ENCODE results near the gene SLC22A5.

The SLC22A5 gene

GRCh38 chr5:132358775-132359174, 10.7 kb upstream of the SLC22A5 start:
- Histone ChIP-seq H3K4me2 (ENCODE audit: low read length) (no peak overlapping the region), H3F3A (ENCODE audit: control insufficient read depth, insufficient read depth) (no peaks in the 10 kb centered on the region), H4K20me1 (ENCODE audit: control insufficient read depth, insufficient read depth, low read depth, low read length) (no peaks in the 10 kb centered on the region), H3K36me3 (ENCODE audit: control insufficient read depth, low read length) (no peaks in the 10 kb centered on the region), H3K4me1 (ENCODE audit: control insufficient read depth, low read length) (peaks cover 14% of the 10 kb centered on the region), H3K9me3 (ENCODE audit: control insufficient read depth, insufficient read depth, low read length) (no peaks in the 10 kb centered on the region), H3K9me2 (replicated peaks; ENCODE audit: control insufficient read depth, low read length) (no peaks in the 10 kb centered on the region), H3K79me2 (ENCODE audit: control insufficient read depth, low read length) (no peaks in the 10 kb centered on the region), H3K4me3 (ENCODE audit: low read length) (no peak overlapping the region), H3K27ac (ENCODE audit: low read depth, low read length) (no peak overlapping the region), H3K27me3 (ENCODE audit: control insufficient read depth, low read length) (no peaks in the 10 kb centered on the region)
- TF ChIP-seq CTCF (IDR thresholded peaks at IDR 0.05; ENCODE audit: low read depth, low read length, poor library complexity, severe bottlenecking) = no peak
- TF ChIP-seq EZH2phosphoT487 (IDR thresholded peaks at IDR 0.05; ENCODE audit: borderline replicate concordance, low read length) = no peak

- no peak for TF ChIP-seq CTCF (IDR thresholded peaks at IDR 0.05; ENCODE audit: low read depth, low read length, poor library complexity, severe bottlenecking)
- no peak for TF ChIP-seq EZH2phosphoT487 (IDR thresholded peaks at IDR 0.05; ENCODE audit: borderline replicate concordance, low read length)
- Histone ChIP-seq H3K79me2 (ENCODE audit: control insufficient read depth, low read length) (no peaks in the 10 kb centered on the region), H3F3A (ENCODE audit: control insufficient read depth, insufficient read depth) (no peaks in the 10 kb centered on the region), H3K9me2 (replicated peaks; ENCODE audit: control insufficient read depth, low read length) (no peaks in the 10 kb centered on the region), H4K20me1 (ENCODE audit: control insufficient read depth, insufficient read depth, low read depth, low read length) (no peaks in the 10 kb centered on the region), H3K4me1 (ENCODE audit: control insufficient read depth, low read length) (peaks cover 14% of the 10 kb centered on the region), H3K9me3 (ENCODE audit: control insufficient read depth, insufficient read depth, low read length) (no peaks in the 10 kb centered on the region), H3K36me3 (ENCODE audit: control insufficient read depth, low read length) (no peaks in the 10 kb centered on the region), H3K27ac (ENCODE audit: low read depth, low read length) (no peak overlapping the region), H3K4me2 (ENCODE audit: low read length) (no peak overlapping the region), H3K27me3 (ENCODE audit: control insufficient read depth, low read length) (no peaks in the 10 kb centered on the region), H3K4me3 (ENCODE audit: low read length) (no peak overlapping the region)
These were observed 7.4 kb upstream of the SLC22A5 start for GRCh38 chr5:132362086-132362485.

GRCh38 chr5:132363431-132364112, 5.9 kb upstream of the SLC22A5 start:
- Histone ChIP-seq H3K4me1 (ENCODE audit: control insufficient read depth, low read length) (peaks cover under 1% of the 10 kb centered on the region), H3K36me3 (ENCODE audit: control insufficient read depth, low read length) (no peaks in the 10 kb centered on the region), H3K4me2 (ENCODE audit: low read length) (no peak overlapping the region), H3K9me2 (replicated peaks; ENCODE audit: control insufficient read depth, low read length) (no peaks in the 10 kb centered on the region), H3F3A (ENCODE audit: control insufficient read depth, insufficient read depth) (no peaks in the 10 kb centered on the region), H3K4me3 (ENCODE audit: low read length) (no peak overlapping the region), H3K79me2 (ENCODE audit: control insufficient read depth, low read length) (no peaks in the 10 kb centered on the region), H3K27ac (ENCODE audit: low read depth, low read length) (no peak overlapping the region), H4K20me1 (ENCODE audit: control insufficient read depth, insufficient read depth, low read depth, low read length) (no peaks in the 10 kb centered on the region), H3K27me3 (ENCODE audit: control insufficient read depth, low read length) (no peaks in the 10 kb centered on the region), H3K9me3 (ENCODE audit: control insufficient read depth, insufficient read depth, low read length) (no peaks in the 10 kb centered on the region)
- TF ChIP-seq EZH2phosphoT487 (IDR thresholded peaks at IDR 0.05; ENCODE audit: borderline replicate concordance, low read length) = no peak
- TF ChIP-seq CTCF (IDR thresholded peaks at IDR 0.05; ENCODE audit: low read depth, low read length, poor library complexity, severe bottlenecking) = no peak
